Measurements from ENCODE around the gene CRYAB. TPM values are rescaled to one million over a fixed set of nuclear protein-coding genes. Genes with fewer than 3 reads are reported as not detected.

CRYAB gene
- total and polyA plus RNA-seq, 4 donors: 0.33 to 8.6 (median 3.6) TPM

- no peaks in the 10 kb centered on the region for H3K4me1 ChIP-seq (ENCODE audit: control insufficient read depth in 4 of 4, insufficient read depth in 4 of 4, low read length in 3 of 4)
- no peaks in the 10 kb centered on the region for H3K27me3 ChIP-seq (ENCODE audit: control insufficient read depth in 4 of 4, insufficient read depth in 4 of 4, low read length in 3 of 4)
- H3K4me3 ChIP-seq (ENCODE audit: low read depth in 1 of 3, low read length in 3 of 3): no peak overlapping the region
- no peak for DNase-seq (ENCODE audit: low spot score)
- H3K27ac ChIP-seq (ENCODE audit: low read depth in 1 of 2, low read length in 2 of 2): no peak overlapping the region
- 69% methylated on average over 2 of the region's 2 CpGs for WGBS
- H3K9ac ChIP-seq (ENCODE audit: low read depth in 1 of 2, low read length in 2 of 2): no peak overlapping the region
- peaks cover 0 to 6% (median 0%) of the 10 kb centered on the region in 4 donors for H3K36me3 ChIP-seq (ENCODE audit: control insufficient read depth in 4 of 4, insufficient read depth in 3 of 4, low read depth in 1 of 4, low read length in 3 of 4)
- no peaks in the 10 kb centered on the region for H3K9me3 ChIP-seq (ENCODE audit: control insufficient read depth in 4 of 4, low read length in 3 of 4)
- TF ChIP-seq GABPA (IDR thresholded peaks at IDR 0.05 in 1 of 2, conservative IDR thresholded peaks at IDR 0.05 in 1 of 2): no peak
- TF ChIP-seq FOXA1 (IDR thresholded peaks at IDR 0.05): no peak
- TF ChIP-seq RXRA (IDR thresholded peaks at IDR 0.05): no peak
- TF ChIP-seq NR2F2 (IDR thresholded peaks at IDR 0.05): no peak
- TF ChIP-seq TAF1 (conservative IDR thresholded peaks at IDR 0.05): no peak
- TF ChIP-seq EGR1 (IDR thresholded peaks at IDR 0.05; ENCODE audit: low read depth in 2 of 2): no peak
- TF ChIP-seq HNF4G (IDR thresholded peaks at IDR 0.05): no peak
- TF ChIP-seq REST (IDR thresholded peaks at IDR 0.05): no peak
- TF ChIP-seq HNF4A (conservative IDR thresholded peaks at IDR 0.05): no peak
- no peak for TF ChIP-seq YY1 (IDR thresholded peaks at IDR 0.05)
- no peak for TF ChIP-seq ZBTB33 (IDR thresholded peaks at IDR 0.05)
- no peak for TF ChIP-seq ATF3 (IDR thresholded peaks at IDR 0.05)
- TF ChIP-seq CTCF (IDR thresholded peaks at IDR 0.05; ENCODE audit: low read depth, low read length, missing input control): no peak
- TF ChIP-seq RAD21 (IDR thresholded peaks at IDR 0.05): no peak
- no peak for TF ChIP-seq MAX (IDR thresholded peaks at IDR 0.05)
- no peak for TF ChIP-seq SP1 (IDR thresholded peaks at IDR 0.05)
- no peak for TF ChIP-seq FOXA2 (IDR thresholded peaks at IDR 0.05)
- TF ChIP-seq JUND (IDR thresholded peaks at IDR 0.05): no peak
Observed at GRCh38 chr11:111886844-111887243, 24.7 kb downstream of the CRYAB start.
